Fibroblast of skin of left quadriceps (primary cell): Measurements from ENCODE around the gene DALRD3.

ENCODE experiments used
- DNase-seq, 2 experiments: peaks; one replicate each; pipeline ENCODE4 v3.0.0-alpha.2; 2013; ENCODE audit warnings: low read depth in 2 of 2

Gene DALRD3

GRCh38 chr3:48974076-48974864, 44.1 kb downstream of the DALRD3 start:
- DNase-seq: no peak

- DNase-seq: no peak
These were observed 47.8 kb downstream of the DALRD3 start for GRCh38 chr3:48970586-48970985.

GRCh38 chr3:48966876-48967361, 51.5 kb downstream of the DALRD3 start:
- no peak for DNase-seq

DNA sequence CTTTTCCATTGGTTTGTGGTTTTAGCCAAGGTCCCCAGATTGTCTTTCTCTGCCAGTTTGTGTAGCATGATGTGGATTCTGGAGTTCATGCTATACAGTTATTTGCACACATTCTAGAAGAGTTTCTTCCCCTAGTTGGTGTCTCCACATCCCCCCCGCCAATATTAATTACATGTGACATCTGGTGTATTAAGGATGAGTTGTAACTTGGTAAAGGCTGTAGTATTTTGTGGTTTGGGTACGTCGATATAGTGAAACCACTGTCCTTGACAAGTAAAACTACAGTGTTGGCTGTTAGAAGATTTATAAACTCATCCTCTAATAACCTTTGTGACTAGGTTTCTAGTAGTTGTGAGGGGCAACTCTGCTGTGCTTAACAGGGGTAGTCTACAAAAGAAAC, 52.0 kb downstream of the DALRD3 start:
- no peak for DNase-seq
